Peyer's patch (tissue), 4 donors: ENCODE results near the gene NRAP. TPM values are rescaled to one million over a fixed set of nuclear protein-coding genes. Genes with fewer than 3 reads are reported as not detected.

Experiments
- DNase-seq, 3 donors: peaks; one replicate each; pipeline ENCODE4 v3.0.0-alpha.2; 2017 to 2019
- H3K27ac ChIP-seq, 4 donors: fragments of 200-600 bp; sonication (generic); one replicate each; pipeline ENCODE4 v1.5.1; 2016 to 2019
- H3K27me3 ChIP-seq, 2 donors: fragments of 200-600 bp; sonication (generic); one replicate each; pipeline ENCODE4 v1.5.1; 2019
- H3K36me3 ChIP-seq, 3 donors: fragments of 200-600 bp; sonication (generic); one replicate each; pipeline ENCODE4 v1.5.1; 2016 to 2019
- H3K4me1 ChIP-seq, 4 donors: fragments of 200-600 bp; sonication (generic); one replicate each; pipeline ENCODE4 v1.5.1; 2016 to 2019
- H3K4me3 ChIP-seq, 4 donors: fragments of 200-600 bp; sonication (generic); 1 replicate in 3 of 4; 2 replicates in 1 of 4; pipeline ENCODE4 v1.5.1; 2016 to 2019; ENCODE audit warnings: mild to moderate bottlenecking in 1 of 4
- H3K9me3 ChIP-seq, 4 donors: fragments of 200-600 bp; sonication (generic); one replicate each; pipeline ENCODE4 v1.5.1; 2016 to 2019; ENCODE audit warnings: mild to moderate bottlenecking in 1 of 4
- CTCF ChIP-seq, 6 experiments: fragments of 450-650 bp in 4 of 6; fragments of 200-600 bp in 2 of 6; sonication (generic) in 1 of 6; IDR thresholded peaks; one replicate each; pipeline ENCODE4 v1.5.1; 2017 to 2019; ENCODE audit warnings: antibody characterized with exemption in 6 of 6, mild to moderate bottlenecking in 3 of 6, moderate library complexity in 1 of 6
- POLR2A ChIP-seq, 2 donors: fragments of 450-650 bp; IDR thresholded peaks; one replicate each; pipeline ENCODE4 v1.5.1; 2017; ENCODE audit warnings: antibody characterized with exemption in 2 of 2, mild to moderate bottlenecking in 2 of 2, moderate library complexity in 2 of 2
- total RNA-seq, 4 donors: library from RNA; depleted of rRNA; stranded (reverse); fragments of >200 nt; gene quantifications; one replicate each; pipeline ENCODE4 v1.1.0, GENCODE V29; 2016

The NRAP gene
- total RNA-seq, 4 donors from 2014 or later: not detected

GRCh38 chr10:113619401-113619800 is 44.4 kb downstream of the NRAP start:
- Histone ChIP-seq H3K4me3 (no peak overlapping the region), H3K27ac (no peak overlapping the region), H3K9me3 (no peaks in the 10 kb centered on the region), H3K4me1 (no peaks in the 10 kb centered on the region), H3K36me3 (no peaks in the 10 kb centered on the region), H3K27me3 (no peaks in the 10 kb centered on the region)
- no peak for DNase-seq
- TF ChIP-seq CTCF (IDR thresholded peaks at IDR 0.05) (no peak), POLR2A (IDR thresholded peaks at IDR 0.05) (no peak)

GRCh38 chr10:113618338-113618737 is 45.5 kb downstream of the NRAP start:
- Histone ChIP-seq H3K27me3 (no peaks in the 10 kb centered on the region), H3K4me1 (no peaks in the 10 kb centered on the region), H3K4me3 (no peak overlapping the region), H3K27ac (no peak overlapping the region), H3K9me3 (no peaks in the 10 kb centered on the region), H3K36me3 (no peaks in the 10 kb centered on the region)
- no peak for DNase-seq
- no peak for TF ChIP-seq CTCF (IDR thresholded peaks at IDR 0.05)
- TF ChIP-seq POLR2A (IDR thresholded peaks at IDR 0.05): no peak

GRCh38 chr10:113617086-113617485 is 46.8 kb downstream of the NRAP start:
- no peak for TF ChIP-seq CTCF (IDR thresholded peaks at IDR 0.05)
- no peak for TF ChIP-seq POLR2A (IDR thresholded peaks at IDR 0.05)
- no peak for DNase-seq
- H3K27me3 ChIP-seq: no peaks in the 10 kb centered on the region
- H3K36me3 ChIP-seq: no peaks in the 10 kb centered on the region
- no peak overlapping the region for H3K4me3 ChIP-seq
- H3K27ac ChIP-seq: no peak overlapping the region
- H3K9me3 ChIP-seq: no peaks in the 10 kb centered on the region
- H3K4me1 ChIP-seq: no peaks in the 10 kb centered on the region

- Histone ChIP-seq H3K27me3 (no peaks in the 10 kb centered on the region), H3K27ac (no peak overlapping the region), H3K4me3 (no peak overlapping the region), H3K36me3 (no peaks in the 10 kb centered on the region), H3K9me3 (no peaks in the 10 kb centered on the region), H3K4me1 (no peaks in the 10 kb centered on the region)
- TF ChIP-seq POLR2A (IDR thresholded peaks at IDR 0.05): no peak
- TF ChIP-seq CTCF (IDR thresholded peaks at IDR 0.05): no peak
- DNase-seq: no peak
Measured at GRCh38 chr10:113616244-113617074, 47.4 kb downstream of the NRAP start.

GRCh38 chr10:113613977-113614690 is 49.7 kb downstream of the NRAP start:
- H3K4me1 ChIP-seq: no peaks in the 10 kb centered on the region
- H3K4me3 ChIP-seq: no peak overlapping the region
- DNase-seq: no peak
- H3K27ac ChIP-seq: no peak overlapping the region
- TF ChIP-seq CTCF (IDR thresholded peaks at IDR 0.05) (no peak), POLR2A (IDR thresholded peaks at IDR 0.05) (no peak)
- H3K9me3 ChIP-seq: no peaks in the 10 kb centered on the region
- no peaks in the 10 kb centered on the region for H3K36me3 ChIP-seq
- no peaks in the 10 kb centered on the region for H3K27me3 ChIP-seq
